H1 (cell line): ENCODE measurements around the gene LRP8. TPM values are rescaled to one million over a fixed set of nuclear protein-coding genes. Genes with fewer than 3 reads are reported as not detected.

Experiments
- KDM4A ChIP-seq: IDR thresholded peaks from one replicate; pipeline ENCODE4 v1.7.1; 2012; ENCODE audit warnings: low read depth, mild to moderate bottlenecking, moderate library complexity, low read length, inconsistent platforms; ENCODE audit not compliant: severe bottlenecking
- polyA plus RNA-seq, 7 experiments: library from polyadenylated mRNA; depleted of rRNA in 3 of 7; stranded (reverse) in 5 of 7; unstranded in 2 of 7; fragments of >200 nt in 5 of 7; fragments of 200-250 nt in 2 of 7; gene quantifications; 1 replicate in 5 of 7; 2 replicates in 1 of 7; 4 replicates in 1 of 7; pipeline versions ENCODE4 v1.2.1 to v1.2.3, GENCODE V29; 2011 to 2013; ENCODE audit warnings: missing spikeins in 2 of 7, mixed read lengths in 2 of 7
- total RNA-seq: library from RNA; stranded (reverse); fragmentation: NEBNext Ultra II Directional; extraction: Animal tissue kit (Norgen Biotek cat#: 25700); gene quantifications from 2 replicates; pipeline ENCODE4 v1.2.1, GENCODE V29; 2021
- TF ChIP-seq, protein P1 (sequence below): fragments of 300-600 bp; sonication (generic); IDR thresholded peaks from 2 replicates; pipeline ENCODE4 v1.7.1; 2012; ENCODE audit warnings: low read length, moderate library complexity, mild to moderate bottlenecking, inconsistent platforms; ENCODE audit not compliant: insufficient replicate concordance

Gene LRP8
- total and polyA plus RNA-seq, 2 of the 8 experiments (the other 6 are each of a cell fraction or from before 2014, with no cell fraction given) = 63.2 to 66.4 TPM

DNA sequence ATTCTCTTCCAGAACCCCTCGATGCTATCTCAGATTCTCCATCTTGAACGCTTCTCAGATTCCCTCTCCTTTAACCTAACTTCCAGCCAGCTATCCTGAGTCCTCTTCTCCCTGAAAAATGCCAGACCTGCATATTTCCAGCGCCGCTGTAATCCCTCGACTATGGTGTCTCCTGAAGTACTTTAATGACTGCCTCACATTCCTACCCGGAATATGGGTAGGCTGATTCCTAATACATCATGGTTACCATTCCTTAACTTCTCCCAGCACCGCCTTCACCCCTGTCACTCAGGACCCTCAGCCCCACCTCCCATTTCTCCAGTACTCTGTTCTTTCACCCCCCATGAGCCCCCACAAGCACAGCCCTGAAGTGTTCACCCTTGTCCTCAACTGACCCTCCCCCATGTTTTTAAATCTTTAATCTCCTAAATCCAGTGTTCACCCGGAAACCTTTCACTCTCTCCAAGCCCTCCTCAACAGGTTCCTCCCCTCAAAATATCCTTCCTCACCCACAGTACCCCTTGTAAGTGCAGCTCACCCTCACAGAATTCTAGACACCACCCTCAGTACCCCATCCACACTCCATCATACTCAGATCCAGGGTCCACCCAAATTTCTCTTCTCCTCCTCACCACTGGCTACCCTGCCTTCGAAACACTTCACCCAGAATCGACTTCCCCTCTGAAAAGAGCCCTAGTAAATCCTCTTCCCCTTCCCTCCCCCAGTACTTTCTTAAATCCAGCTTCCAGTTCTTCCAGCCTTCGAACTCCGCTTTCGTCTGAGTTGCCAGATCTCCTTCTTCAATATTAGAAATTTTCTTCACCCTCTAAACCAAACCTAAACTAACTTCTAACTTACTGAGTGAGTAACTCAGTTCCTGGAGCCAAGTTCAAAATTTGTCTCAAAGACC lies 130.3 kb downstream of the LRP8 start (continued):
- TF ChIP-seq, protein P1, sequence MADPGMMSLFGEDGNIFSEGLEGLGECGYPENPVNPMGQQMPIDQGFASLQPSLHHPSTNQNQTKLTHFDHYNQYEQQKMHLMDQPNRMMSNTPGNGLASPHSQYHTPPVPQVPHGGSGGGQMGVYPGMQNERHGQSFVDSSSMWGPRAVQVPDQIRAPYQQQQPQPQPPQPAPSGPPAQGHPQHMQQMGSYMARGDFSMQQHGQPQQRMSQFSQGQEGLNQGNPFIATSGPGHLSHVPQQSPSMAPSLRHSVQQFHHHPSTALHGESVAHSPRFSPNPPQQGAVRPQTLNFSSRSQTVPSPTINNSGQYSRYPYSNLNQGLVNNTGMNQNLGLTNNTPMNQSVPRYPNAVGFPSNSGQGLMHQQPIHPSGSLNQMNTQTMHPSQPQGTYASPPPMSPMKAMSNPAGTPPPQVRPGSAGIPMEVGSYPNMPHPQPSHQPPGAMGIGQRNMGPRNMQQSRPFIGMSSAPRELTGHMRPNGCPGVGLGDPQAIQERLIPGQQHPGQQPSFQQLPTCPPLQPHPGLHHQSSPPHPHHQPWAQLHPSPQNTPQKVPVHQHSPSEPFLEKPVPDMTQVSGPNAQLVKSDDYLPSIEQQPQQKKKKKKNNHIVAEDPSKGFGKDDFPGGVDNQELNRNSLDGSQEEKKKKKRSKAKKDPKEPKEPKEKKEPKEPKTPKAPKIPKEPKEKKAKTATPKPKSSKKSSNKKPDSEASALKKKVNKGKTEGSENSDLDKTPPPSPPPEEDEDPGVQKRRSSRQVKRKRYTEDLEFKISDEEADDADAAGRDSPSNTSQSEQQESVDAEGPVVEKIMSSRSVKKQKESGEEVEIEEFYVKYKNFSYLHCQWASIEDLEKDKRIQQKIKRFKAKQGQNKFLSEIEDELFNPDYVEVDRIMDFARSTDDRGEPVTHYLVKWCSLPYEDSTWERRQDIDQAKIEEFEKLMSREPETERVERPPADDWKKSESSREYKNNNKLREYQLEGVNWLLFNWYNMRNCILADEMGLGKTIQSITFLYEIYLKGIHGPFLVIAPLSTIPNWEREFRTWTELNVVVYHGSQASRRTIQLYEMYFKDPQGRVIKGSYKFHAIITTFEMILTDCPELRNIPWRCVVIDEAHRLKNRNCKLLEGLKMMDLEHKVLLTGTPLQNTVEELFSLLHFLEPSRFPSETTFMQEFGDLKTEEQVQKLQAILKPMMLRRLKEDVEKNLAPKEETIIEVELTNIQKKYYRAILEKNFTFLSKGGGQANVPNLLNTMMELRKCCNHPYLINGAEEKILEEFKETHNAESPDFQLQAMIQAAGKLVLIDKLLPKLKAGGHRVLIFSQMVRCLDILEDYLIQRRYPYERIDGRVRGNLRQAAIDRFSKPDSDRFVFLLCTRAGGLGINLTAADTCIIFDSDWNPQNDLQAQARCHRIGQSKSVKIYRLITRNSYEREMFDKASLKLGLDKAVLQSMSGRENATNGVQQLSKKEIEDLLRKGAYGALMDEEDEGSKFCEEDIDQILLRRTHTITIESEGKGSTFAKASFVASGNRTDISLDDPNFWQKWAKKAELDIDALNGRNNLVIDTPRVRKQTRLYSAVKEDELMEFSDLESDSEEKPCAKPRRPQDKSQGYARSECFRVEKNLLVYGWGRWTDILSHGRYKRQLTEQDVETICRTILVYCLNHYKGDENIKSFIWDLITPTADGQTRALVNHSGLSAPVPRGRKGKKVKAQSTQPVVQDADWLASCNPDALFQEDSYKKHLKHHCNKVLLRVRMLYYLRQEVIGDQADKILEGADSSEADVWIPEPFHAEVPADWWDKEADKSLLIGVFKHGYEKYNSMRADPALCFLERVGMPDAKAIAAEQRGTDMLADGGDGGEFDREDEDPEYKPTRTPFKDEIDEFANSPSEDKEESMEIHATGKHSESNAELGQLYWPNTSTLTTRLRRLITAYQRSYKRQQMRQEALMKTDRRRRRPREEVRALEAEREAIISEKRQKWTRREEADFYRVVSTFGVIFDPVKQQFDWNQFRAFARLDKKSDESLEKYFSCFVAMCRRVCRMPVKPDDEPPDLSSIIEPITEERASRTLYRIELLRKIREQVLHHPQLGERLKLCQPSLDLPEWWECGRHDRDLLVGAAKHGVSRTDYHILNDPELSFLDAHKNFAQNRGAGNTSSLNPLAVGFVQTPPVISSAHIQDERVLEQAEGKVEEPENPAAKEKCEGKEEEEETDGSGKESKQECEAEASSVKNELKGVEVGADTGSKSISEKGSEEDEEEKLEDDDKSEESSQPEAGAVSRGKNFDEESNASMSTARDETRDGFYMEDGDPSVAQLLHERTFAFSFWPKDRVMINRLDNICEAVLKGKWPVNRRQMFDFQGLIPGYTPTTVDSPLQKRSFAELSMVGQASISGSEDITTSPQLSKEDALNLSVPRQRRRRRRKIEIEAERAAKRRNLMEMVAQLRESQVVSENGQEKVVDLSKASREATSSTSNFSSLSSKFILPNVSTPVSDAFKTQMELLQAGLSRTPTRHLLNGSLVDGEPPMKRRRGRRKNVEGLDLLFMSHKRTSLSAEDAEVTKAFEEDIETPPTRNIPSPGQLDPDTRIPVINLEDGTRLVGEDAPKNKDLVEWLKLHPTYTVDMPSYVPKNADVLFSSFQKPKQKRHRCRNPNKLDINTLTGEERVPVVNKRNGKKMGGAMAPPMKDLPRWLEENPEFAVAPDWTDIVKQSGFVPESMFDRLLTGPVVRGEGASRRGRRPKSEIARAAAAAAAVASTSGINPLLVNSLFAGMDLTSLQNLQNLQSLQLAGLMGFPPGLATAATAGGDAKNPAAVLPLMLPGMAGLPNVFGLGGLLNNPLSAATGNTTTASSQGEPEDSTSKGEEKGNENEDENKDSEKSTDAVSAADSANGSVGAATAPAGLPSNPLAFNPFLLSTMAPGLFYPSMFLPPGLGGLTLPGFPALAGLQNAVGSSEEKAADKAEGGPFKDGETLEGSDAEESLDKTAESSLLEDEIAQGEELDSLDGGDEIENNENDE = no peak
- TF ChIP-seq KDM4A = peak; percentile 22
- TF ChIP-seq, all 59 proteins: peak for 1
